NCI-H2171 (cell line): ENCODE measurements around the gene NAA10.
A peak's percentile ranks its signal among the peaks of the same experiment; 100 is the strongest.

Source experiments
- DNase-seq: peaks from one replicate; lab custom pipeline; 2025; lab: John Stamatoyannopoulos, UW

Gene NAA10

DNA sequence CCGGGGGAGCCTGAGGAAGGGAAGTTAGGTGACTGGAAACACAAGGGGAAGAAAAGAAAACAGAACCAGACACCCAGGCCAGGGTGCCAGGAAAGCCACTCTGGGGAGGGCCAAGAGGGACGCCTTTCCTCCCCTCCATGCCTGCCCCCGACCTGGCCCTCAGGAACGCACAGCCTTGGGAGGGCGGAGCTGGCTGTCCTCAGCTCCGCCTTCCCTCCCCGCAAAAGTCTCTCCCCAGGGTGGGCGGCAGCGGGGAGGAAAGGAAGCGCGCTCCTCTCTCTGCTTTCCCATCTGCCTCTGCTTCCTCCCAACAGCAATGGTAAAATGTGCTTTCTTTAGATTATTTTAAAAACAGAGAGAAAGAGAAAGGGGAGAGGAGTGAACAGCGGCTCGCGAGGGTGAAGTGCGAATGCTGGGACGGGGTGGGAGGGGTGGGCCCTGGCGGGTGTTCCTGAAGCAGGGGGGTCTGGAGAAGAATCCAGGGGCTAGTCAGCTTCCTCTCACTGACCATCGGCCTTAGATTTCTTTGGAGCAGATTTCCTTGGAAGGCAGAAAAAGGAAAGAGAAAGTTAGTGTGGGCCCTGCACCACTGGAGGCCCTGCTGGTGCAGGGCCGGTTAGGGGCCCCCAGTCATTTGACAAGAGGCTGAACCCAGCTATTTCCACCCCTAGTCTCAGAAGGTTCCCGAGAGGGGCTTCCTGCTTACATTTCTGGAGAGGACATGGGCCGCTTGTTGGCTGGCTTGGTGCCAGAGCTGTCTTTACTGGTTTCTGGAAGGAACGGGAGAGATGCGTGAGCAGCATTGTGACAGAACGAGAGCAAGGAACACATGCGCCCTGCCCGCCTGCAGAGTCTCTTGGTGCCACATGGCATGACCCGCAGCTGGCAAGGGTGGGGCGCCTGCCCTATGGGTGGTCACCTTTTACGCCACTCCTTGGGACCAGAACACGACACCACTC is 14.3 kb upstream of the NAA10 start:
- no peak for DNase-seq

DNA sequence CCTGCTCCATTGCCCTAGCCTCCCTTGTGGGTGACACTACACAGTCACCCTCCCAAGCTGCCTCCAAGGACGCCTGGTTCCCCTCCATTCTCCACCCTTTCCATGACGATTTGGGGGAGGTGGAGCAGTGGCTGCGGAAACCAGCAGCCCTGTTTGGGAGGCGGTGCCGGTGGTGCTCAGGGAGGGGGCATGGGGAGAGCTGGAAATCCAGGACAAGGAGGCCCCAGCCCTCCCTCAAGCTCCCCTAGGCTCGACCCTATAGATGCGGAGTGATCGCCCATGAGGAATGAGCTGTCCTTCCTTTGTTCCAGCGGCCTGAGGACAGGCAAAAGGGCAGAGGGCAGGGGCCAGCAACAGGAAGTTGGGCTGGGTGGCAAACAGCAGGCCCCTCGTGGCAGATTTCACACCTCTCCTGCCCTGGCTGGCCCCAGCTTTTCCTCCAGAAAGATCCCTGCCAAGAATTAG is 13.2 kb upstream of the NAA10 start:
- DNase-seq = no peak

- peak; percentile 60 for DNase-seq
Measured at GRCh38 chrX:153947009-153947769, 12.4 kb upstream of the NAA10 start.

DNA sequence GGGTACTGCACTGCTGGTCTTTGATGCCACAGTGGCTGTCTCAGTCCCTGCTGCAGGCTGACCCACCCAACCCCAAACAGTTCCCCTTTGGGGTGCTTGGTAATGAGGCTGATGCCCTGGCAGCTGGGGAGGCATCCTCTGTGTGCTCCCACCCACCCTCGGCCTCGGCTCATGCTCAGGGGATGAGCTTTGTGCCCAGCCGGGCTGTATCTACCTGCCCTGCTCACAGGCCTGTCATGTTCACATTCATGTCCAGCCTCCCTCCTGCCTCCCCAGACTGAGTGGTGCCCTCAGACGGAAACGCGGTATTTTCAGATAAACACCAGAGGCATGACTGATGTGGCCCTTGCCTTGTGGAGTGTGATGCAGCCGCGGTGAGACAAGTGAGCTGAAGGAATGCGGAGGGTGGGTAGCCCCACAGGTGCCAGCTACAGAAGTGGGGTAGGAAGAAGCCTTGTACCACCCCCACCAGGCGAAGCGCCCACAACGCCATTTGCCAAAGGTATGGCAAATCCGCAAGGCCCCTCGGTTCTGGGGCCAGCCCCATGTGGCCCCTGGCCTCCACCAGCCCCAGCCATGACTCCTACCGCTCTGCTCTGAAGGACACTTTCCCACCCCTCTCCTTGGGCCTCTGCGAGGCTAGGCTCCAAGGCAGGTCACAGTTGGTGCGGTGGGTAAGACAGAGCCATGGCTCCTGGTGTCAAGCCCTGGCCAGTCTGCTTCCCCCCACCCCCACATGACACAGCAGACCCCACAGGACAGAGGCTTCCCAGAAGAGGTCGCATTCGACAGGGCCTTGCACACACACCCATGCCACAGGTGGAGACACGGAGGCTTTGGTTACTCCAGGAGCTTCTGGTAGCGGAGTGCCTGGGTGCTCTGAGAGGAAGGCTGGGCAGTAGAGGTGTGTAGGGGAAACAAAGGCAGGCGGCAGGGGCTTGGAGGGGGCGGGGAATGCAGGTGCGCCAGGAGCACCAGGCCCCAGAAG is 11.4 kb upstream of the NAA10 start:
- no peak for DNase-seq

GRCh38 chrX:153944800-153945150 is 9.9 kb upstream of the NAA10 start:
- DNase-seq = no peak

DNA sequence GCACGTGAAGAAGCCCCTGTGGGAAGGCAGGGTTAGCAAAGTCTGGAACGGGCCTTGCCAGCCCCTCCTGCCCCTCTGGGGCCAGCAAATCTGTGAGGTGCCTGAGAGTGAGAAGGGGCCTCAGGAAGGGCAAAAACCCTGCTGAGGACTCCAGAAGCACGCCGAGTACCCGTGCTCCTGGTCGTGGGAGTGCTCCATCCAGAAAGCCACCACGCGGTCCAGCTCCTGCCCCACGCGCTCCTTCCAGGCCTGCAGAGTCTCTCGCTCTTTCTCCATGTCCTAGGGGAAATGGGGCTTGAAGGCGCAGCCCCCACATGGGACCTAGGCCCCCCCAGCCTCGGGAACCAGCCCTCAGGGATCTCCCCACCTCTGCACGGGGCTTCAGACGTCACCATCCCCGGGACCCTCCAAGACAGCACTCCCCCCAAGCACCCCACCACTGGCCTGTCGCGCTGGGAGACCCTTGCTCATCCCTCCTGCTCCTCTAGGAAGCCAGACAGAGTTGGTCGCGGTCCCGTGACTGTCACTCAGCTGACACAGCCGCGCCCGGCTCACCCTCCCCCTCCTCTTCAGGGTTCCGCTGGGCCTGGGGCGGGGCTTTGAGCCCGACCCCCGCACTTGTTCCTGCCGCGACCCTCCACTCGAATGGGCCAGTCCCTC is 9.4 kb upstream of the NAA10 start, which contains the start of gene RENBP:
Gene RENBP (minus strand): TSS at position 504 of the 660 bp plus-strand sequence. CDS start 33 bp downstream, at position 471.
- DNase-seq = no peak

DNA sequence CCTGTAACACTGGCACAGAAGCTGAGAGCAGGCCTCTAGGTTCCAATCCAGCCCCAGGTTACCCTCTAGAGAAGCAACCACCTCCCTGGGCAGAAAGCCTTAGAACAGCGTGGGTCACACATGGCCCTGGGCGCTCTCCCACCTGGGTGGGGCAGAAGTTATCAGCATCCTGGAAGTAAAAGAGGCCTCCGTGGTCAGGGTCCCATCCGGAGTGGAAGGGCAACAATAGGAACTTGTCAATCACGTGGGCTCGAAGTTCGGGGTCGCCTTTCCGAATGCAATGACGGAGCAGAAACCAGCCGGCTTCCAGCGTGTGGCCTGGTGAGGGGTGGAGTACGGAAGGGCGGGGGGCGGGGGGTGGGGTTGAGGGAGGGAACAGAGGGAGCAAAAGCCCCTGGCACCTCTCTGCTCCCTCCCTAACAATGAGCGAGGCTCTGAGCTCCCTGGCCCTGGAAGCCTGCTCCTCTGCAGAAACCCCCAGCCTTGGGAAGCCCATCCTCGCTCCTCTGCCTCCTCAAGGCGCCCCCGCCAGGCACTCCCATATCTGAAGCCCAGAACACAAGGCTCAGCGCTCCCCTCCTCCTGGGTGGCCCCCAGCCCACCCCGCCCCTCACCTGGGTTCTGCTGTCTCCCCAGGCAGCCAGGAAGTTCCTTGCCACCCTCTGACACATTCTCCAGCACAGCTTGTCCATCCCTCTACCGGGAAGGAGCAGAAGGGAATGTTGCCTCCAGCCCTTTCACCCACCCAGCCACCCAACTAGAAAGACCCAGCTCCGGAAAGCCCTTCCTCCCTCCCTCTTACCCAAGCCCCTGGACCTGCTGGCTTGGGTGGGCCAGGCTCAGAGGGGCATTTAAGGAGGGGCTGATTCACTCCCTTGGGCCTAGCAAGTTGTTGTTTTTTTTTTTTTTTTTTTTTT is 6.8 kb upstream of the NAA10 start:
- DNase-seq = no peak

GRCh38 chrX:153939573-153939972 is 4.7 kb upstream of the NAA10 start:
- DNase-seq = no peak

DNA sequence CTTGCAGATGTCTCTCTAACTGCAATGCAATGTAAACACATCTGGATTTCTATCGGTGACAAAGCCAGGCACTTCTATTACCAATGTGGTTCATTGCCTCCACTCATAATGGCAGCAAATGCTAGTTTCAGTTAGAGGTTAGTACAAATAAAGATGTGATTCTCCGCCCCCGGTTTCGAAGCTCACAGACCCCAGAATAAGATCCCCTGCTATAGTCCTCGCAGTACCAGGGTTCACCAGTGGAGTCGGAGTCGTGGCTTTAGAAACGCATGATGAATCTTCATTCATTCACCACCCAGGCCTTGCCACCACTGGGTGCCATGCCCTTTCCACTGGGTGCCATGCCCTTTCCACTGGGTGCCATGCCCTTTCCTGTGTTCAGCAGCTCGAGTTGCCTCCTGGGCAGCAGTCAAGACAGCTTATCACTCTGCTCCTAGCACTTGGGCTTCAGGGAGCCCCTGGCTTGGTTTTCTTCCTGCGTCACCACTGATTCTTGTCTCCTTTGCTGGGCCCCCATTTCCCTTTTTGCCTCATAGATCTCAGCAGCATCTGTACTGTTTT is 3.5 kb upstream of the NAA10 start:
- DNase-seq = no peak

DNA sequence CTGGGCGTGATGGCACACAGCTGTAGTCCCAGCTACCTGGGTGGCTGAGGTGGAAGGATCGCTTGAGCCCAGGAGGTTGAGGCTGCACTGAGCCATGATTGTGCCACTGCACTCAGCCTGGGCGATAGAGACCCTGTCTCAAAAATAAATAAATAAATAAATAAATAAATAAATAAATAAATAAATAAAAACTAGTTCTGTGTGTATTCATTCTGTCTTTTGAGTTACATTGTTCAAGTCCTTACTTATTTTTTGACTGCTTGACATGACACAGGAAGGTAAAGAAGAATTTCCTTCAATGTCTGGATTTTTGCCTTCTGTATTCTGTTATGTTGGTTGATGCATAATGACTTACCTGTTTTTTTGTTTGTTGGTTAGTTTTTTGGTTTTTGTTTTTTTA is 2.2 kb upstream of the NAA10 start:
- DNase-seq = no peak

GRCh38 chrX:153935326-153935851 is 552 bp upstream of the NAA10 start:
- DNase-seq = no peak

DNA sequence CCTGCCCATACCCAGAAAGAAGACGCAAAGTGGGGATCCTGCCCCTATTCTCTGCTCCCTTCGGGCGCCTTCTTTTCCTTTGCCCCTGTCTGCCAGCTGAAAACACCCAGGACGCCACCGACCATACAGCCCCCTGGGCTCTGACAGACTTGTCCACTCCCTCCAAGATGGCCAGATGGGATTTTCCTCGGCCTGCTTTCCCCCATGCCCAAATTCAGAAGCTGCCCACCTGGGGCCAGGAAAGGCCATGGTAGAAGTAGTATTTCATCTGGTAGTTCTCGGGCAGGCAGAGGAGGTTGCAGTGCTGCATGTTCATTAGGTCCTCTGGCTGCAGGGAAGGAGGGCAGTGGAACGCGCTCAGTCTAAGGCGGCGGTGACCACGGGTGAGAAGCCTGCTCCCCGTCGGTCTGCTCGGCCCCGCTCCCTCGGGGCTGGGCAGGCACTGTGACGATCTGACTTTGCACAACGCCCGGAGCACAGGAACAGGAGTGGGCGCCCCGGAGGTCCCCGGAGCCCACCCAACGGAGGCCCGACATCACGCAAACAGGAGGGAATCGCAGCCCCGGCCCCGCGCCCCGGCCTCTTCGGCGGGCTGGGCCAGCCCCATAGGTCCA is 582 bp downstream of the NAA10 start:
- no peak for DNase-seq

- DNase-seq = no peak
Measured at GRCh38 chrX:153933748-153934147, 1.1 kb downstream of the NAA10 start.

DNA sequence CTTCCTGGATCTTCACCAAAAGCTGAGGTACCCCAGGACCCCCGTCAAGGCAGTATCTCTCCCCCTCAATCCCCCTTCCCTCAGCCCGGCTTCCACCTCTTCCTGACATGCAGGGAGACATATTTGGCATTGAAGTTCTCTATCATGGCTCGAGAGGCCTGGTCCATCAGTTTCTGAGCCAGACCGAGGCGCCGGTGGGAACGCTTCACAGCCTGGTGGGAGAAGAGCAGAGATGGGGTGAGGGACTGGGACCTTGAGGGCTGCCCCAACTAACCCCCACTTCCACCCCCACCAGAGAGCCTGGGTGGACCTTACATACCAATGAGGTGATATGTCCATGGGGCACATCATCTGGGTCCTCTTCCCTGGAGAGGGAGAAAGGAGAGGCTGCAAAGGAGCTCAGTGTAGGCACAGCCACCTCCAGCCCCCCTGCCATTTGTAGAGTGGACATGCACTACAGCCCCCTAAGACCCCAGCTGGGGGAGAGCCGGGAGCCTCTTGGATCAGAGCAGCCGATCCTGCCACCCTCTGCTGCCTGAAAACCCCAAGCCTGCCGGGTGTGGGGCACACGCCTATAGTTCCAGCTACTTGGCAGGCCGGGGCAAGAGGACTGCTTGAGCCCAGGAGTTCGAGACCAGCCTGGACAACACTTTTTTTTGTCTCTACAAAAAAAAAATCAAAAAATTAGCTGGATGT is 2.5 kb downstream of the NAA10 start:
- DNase-seq = no peak

DNA sequence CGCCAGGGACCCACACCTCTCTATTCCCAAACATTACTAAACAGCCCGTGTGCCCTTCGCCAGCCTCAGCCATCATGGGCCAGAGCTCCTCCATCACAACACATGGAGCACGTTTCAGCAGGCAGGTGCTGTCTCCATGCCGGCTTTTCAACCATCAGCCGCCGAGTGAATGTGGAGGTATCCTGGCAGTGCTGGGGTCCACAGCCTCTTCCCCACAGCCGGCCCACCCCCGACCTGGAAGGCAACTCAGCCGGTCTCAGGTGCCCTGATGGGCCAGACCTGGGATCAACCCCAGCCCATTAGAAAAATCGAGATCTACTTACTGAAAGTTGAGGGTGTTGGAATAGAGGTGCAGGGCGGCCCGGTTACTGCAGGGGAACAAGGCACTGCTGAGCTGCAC is 3.1 kb downstream of the NAA10 start:
- DNase-seq = no peak

- DNase-seq = no peak
Measured at GRCh38 chrX:153931151-153931550, 3.7 kb downstream of the NAA10 start.

- no peak for DNase-seq
Measured at GRCh38 chrX:153930011-153930910, 4.6 kb downstream of the NAA10 start.
